ENCODE measurements around the gene KLHL28. TPM values are rescaled to one million over a fixed set of nuclear protein-coding genes. Genes with fewer than 3 reads are reported as not detected.

The KLHL28 gene
- total RNA-seq, 1 donor from 2014 or later = 14.3 TPM

DNA sequence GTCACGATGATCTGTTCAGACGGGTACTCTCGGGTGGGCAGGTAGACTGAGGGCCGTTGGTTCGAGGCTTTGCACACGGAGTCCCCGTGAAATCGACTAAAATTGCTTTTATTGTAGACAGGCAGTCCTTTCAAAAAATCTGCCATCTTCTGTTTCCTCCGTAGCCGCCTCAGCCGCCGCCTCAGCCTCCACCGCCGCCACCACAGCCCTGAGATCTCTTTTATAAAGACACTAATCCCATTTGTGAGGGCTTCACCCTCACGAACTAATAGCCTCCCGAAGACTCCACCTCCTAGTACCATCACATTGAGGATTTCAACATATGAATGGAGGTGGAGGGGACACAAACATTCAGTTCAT, 74.2 kb downstream of the KLHL28 start:
- no peaks in the 10 kb centered on the region for H3K36me3 Mint-ChIP-seq (ENCODE audit: low read depth, unreplicated experiment)
- TF ChIP-seq, protein P1, sequence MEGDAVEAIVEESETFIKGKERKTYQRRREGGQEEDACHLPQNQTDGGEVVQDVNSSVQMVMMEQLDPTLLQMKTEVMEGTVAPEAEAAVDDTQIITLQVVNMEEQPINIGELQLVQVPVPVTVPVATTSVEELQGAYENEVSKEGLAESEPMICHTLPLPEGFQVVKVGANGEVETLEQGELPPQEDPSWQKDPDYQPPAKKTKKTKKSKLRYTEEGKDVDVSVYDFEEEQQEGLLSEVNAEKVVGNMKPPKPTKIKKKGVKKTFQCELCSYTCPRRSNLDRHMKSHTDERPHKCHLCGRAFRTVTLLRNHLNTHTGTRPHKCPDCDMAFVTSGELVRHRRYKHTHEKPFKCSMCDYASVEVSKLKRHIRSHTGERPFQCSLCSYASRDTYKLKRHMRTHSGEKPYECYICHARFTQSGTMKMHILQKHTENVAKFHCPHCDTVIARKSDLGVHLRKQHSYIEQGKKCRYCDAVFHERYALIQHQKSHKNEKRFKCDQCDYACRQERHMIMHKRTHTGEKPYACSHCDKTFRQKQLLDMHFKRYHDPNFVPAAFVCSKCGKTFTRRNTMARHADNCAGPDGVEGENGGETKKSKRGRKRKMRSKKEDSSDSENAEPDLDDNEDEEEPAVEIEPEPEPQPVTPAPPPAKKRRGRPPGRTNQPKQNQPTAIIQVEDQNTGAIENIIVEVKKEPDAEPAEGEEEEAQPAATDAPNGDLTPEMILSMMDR (IDR thresholded peaks at IDR 0.05; ENCODE audit: unreplicated experiment) = no peak
- no peaks in the 10 kb centered on the region for H3K4me1 Mint-ChIP-seq (ENCODE audit: unreplicated experiment)
- H3K27me3 Mint-ChIP-seq (ENCODE audit: unreplicated experiment) = no peaks in the 10 kb centered on the region
- DNase-seq (ENCODE audit: low spot score) = no peak
- H3K27ac Mint-ChIP-seq (ENCODE audit: unreplicated experiment) = no peak overlapping the region
- H3K4me3 Mint-ChIP-seq (ENCODE audit: unreplicated experiment) = no peak overlapping the region
- no peaks in the 10 kb centered on the region for H3K9me3 Mint-ChIP-seq (ENCODE audit: unreplicated experiment)

DNA sequence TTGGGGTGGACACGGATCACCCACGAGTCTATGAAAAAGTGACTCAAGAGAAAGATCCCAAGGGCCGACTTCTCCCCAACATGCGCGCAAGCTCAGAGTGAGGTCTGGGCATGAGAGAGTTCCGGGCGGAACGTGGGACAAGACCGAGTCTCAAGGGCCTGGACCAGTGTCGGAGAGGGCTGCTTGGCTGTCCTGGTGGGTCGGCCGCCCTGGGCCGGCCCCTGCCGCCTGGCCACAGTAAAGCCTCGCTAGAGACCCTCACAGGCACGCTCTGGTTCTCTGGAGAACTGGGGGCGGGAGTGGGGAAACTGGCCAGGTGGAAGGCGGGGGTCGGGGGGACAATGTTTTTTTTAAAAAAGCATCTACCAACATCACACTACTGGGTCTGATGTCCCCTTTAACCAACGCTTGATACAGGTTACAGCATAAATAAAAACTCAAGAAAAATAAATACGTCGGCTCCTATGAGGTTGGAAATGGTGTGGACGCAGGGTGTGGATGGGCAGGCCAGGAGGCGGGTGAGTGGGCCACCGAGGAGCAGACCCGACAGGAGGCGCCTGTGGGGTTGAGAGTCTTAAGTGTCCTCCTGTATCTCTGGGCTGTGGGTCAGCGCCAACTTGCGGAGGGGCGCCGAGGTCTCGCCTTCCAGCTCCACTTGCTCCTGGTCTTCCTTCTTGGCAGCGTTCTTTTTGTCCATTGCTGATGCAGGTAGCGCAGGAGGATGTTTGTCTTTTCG, 74.7 kb downstream of the KLHL28 start:
- DNase-seq (ENCODE audit: low spot score) = no peak
- TF ChIP-seq, protein P1 (IDR thresholded peaks at IDR 0.05; ENCODE audit: unreplicated experiment) = no peak
- Mint-ChIP-seq H3K36me3 (ENCODE audit: low read depth, unreplicated experiment) (no peaks in the 10 kb centered on the region), H3K9me3 (ENCODE audit: unreplicated experiment) (no peaks in the 10 kb centered on the region), H3K27me3 (ENCODE audit: unreplicated experiment) (no peaks in the 10 kb centered on the region), H3K4me1 (ENCODE audit: unreplicated experiment) (no peaks in the 10 kb centered on the region), H3K4me3 (ENCODE audit: unreplicated experiment) (no peak overlapping the region), H3K27ac (ENCODE audit: unreplicated experiment) (no peak overlapping the region)

DNA sequence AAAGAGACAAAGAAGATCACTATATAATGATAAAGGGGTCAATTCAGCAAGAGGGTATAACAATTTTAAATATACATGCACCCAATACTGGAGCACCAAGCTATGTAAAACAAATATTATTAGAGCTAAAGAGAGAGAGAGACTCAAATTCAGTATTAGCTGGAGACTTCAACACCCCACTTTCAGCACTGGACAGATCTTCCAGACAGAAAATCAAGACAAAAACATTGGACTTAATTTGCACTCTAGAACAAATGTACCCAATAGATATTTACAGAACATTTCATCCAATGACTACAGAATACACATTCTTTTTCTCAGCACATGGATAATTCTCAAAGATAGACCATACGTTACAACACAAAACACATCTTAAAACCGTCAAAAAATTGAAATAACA, 81.0 kb downstream of the KLHL28 start:
- no peak overlapping the region for H3K27ac Mint-ChIP-seq (ENCODE audit: unreplicated experiment)
- TF ChIP-seq, protein P1 (IDR thresholded peaks at IDR 0.05; ENCODE audit: unreplicated experiment) = no peak
- DNase-seq (ENCODE audit: low spot score) = no peak
- H3K4me3 Mint-ChIP-seq (ENCODE audit: unreplicated experiment) = no peak overlapping the region
- H3K27me3 Mint-ChIP-seq (ENCODE audit: unreplicated experiment) = no peaks in the 10 kb centered on the region
- H3K9me3 Mint-ChIP-seq (ENCODE audit: unreplicated experiment) = no peaks in the 10 kb centered on the region
- no peaks in the 10 kb centered on the region for H3K36me3 Mint-ChIP-seq (ENCODE audit: low read depth, unreplicated experiment)
- H3K4me1 Mint-ChIP-seq (ENCODE audit: unreplicated experiment) = no peaks in the 10 kb centered on the region

Other genes with a start within 250 kb of the KLHL28 start
- 17.1 TPM for gene TOGARAM1, start 243 bp upstream of the KLHL28 start, total RNA-seq (ENCODE audit: unreplicated experiment)
- gene PRPF39, start 122.2 kb upstream of the KLHL28 start, total RNA-seq (ENCODE audit: unreplicated experiment) = 47.8 TPM
- 78.3 TPM for gene FKBP3, start 172.5 kb upstream of the KLHL28 start, total RNA-seq (ENCODE audit: unreplicated experiment)
- gene FANCM, start 174.0 kb upstream of the KLHL28 start, total RNA-seq (ENCODE audit: unreplicated experiment) = 9.9 TPM